GM21737 (cell line): ENCODE measurements around the gene CCDC138.

ENCODE experiments used
- ATAC-seq: cut with Tn5 transposase; IDR thresholded peaks from one replicate; pipeline ENCODE4 v1.9.1; 2021; ENCODE audit warnings: mild to moderate bottlenecking, moderate library complexity; ENCODE audit not compliant: unreplicated experiment

Gene CCDC138

GRCh38 chr2:108893277-108893676 is 106.7 kb downstream of the CCDC138 start:
- no peak for ATAC-seq

GRCh38 chr2:108894766-108895165 is 108.2 kb downstream of the CCDC138 start:
- ATAC-seq, result no peak

GRCh38 chr2:108895188-108895587 is 108.6 kb downstream of the CCDC138 start:
- no peak for ATAC-seq

- no peak for ATAC-seq
These were observed 110.2 kb downstream of the CCDC138 start for GRCh38 chr2:108896741-108897140.

- ATAC-seq, result no peak
These were observed 111.9 kb downstream of the CCDC138 start for GRCh38 chr2:108898315-108899082.

GRCh38 chr2:108904680-108905079 is 118.1 kb downstream of the CCDC138 start:
- ATAC-seq, result no peak

GRCh38 chr2:108905176-108905575 is 118.6 kb downstream of the CCDC138 start:
- ATAC-seq, result no peak

DNA sequence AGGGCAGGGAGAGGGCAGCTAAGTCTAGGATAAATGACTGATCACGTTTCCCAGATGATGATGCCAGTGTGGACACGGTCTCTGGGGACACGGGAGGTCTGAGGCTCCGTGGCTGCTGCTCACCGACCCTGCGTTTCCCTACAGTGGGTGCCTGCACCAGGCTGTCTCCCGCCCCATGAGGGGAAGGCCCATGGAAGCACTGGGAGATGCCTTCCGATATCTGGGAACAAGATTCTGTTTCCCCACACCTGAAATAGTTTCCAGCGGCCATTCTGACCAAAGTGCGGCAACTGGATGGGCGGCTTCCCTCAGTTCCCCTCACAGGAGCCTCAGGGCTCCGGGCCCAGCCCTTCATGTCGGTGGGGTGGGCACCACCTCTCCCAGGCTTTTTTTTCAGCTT is 119.3 kb downstream of the CCDC138 start:
- no peak for ATAC-seq

DNA sequence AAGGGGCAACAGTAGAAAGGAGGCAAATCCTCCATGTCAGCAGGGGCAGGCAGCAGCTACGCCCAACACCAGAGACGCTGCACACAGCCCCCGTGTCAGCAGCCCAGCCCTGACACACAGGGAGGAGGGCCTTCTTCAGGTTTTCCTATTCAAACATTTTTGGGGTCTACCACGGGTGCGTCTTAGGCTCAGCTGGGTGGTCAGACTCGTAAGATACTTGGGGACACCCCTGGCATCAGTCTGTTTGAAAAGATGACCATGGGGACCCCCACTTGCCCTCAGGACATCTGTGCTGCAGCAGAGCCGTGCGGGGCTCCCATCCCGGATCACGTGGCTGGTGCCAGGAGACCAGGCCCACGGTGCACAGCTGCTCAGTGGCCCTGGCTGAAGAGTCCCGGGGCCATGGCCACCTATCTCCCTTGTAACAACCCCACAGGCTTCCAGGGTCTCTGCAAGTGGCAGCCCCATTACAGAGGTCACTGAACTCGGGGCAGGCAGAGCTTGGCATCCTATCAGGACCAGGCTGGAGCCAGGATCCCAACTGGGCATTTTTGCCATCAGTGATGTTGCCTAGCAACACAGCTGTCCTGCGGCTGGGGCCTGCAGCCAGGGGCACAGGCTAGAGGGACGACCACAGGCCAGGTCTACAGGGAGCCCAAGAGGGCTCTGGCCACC is 120.0 kb downstream of the CCDC138 start:
- ATAC-seq, result no peak

DNA sequence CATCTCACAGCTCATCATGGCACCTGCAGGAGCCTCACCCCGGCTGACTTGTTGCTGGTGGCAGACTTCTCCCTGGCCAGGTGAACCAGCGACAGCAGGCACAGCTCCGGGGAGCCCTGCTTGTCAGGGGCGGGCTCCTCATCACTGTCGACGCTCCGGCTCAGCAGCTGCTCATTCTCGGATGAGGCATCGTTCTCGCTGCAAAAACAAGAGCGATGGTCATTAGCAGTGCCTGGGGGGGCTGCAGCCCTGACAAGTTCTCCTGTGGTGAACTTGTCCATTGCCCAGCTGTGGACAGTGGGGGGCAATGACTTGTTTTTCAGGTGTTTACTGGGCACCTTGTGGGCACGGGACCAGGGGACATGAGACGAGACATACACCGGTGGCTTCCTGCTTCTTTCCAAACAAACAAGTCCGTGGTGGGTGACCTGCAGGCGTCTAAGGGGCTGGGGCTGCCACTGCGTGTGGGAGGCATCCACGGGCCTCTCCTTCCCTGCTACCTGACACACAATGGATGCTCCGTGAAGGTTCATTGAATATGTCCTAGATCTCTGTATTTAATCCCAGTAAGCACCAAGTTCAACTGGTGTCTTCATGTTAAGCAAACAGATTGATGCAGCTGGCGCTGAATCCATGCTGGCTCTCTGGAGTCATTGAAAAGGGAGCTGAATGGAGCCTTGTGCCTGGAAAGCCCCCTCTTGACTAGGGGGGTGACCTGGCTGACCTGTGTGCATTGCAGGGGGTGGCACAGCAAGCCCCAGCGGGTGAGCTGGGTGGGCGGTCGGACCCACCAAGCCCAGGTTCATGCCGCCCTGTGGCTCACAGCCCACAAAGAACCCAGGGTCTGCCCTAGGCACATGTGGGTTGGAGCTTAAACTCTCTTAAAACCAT is 121.5 kb downstream of the CCDC138 start:
- ATAC-seq, result no peak

GRCh38 chr2:108908713-108909070 is 122.1 kb downstream of the CCDC138 start:
- no peak for ATAC-seq

DNA sequence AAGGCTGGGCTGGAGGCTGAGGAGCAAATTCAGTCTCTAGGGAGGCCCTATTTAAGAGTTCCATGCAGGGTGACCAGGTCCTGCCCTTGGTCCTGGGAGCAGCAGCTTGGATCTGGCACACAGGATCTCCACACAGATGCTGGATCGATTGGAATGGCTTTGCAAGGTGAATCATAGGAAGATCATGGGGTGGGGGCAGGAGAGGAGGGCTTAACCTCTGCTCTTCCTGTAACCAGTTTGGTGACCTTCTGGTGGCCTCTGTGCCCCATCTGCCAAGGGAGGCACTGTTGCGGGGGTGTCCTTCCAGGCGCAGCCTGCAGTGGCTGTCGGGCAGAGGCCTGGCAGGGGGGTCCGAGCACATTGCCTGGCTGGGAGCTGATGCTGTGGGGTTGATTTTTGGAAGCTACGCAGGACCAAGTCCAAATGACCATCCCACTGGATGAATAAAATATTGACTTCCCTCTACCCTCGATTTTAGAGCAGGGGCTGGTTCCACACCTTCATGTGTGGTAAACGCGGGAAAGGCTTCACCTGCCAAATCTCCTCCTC is 122.8 kb downstream of the CCDC138 start:
- ATAC-seq, result no peak

- ATAC-seq, result no peak
These were observed 123.5 kb downstream of the CCDC138 start for GRCh38 chr2:108910011-108910431.

DNA sequence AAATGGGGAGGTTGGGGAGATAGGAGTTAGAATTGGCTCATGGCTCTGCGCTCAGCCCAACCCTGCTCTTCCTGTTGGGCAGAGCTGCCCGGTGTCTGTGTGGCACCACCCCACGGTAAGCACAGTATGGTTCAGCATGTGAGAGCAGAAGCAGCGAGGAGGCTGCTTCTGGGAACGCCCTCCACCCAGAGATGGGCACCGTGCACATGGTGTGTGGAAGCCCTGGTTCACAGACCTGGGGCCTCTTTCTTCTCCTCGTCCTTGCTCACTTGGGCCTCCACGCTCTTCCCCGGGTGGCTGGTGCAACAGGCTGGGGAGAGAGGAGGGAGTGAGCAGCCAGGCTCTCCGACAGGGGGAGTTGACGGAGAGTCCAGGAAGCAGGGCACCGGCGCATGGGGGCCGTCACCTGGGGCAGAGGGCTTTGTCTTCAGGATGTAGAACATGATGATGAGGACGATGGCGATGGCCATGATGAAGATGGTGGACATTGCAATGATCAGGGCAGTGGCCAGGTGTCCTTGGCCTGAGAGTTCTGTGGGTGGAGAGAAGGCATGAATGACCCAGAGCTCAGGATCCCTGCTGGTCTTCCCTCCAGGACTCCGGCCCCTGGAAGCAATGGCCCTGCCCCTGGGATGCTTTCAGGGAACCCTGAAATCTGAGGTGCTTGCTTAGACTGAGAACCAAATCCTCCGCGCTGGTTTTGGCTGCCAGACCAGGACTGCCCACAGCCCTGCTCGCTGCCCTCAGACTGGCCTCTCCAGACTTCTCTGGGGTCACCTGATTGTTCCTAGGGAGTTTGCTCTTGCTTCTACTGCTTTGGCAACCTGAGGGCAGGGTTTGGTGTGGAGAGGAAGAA is 124.2 kb downstream of the CCDC138 start:
- ATAC-seq, result no peak

DNA sequence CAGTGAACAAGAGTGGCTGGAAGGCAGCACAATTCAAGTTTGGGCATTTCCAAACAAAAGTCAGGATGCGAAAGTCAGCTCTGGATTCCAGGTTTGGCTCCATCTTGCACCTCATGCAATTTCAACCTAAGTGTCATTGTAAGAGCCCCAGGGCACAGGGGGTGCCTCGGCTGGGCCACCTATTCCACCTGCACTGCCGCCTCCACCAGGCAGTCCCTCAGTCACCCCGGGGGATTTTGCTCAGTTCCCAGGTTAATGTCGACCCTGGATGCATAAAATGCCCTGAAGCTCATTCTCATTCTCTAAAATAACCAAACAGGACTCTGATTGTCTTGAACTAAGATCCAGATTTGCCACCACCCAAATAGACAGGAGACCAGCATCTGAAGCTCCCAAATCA is 124.8 kb downstream of the CCDC138 start:
- ATAC-seq, result no peak

GRCh38 chr2:108911807-108912628 is 125.4 kb downstream of the CCDC138 start:
- no peak for ATAC-seq

GRCh38 chr2:108912629-108912902 is 126.0 kb downstream of the CCDC138 start:
- ATAC-seq, result no peak

- no peak for ATAC-seq
These were observed 129.7 kb downstream of the CCDC138 start for GRCh38 chr2:108916122-108916795.

DNA sequence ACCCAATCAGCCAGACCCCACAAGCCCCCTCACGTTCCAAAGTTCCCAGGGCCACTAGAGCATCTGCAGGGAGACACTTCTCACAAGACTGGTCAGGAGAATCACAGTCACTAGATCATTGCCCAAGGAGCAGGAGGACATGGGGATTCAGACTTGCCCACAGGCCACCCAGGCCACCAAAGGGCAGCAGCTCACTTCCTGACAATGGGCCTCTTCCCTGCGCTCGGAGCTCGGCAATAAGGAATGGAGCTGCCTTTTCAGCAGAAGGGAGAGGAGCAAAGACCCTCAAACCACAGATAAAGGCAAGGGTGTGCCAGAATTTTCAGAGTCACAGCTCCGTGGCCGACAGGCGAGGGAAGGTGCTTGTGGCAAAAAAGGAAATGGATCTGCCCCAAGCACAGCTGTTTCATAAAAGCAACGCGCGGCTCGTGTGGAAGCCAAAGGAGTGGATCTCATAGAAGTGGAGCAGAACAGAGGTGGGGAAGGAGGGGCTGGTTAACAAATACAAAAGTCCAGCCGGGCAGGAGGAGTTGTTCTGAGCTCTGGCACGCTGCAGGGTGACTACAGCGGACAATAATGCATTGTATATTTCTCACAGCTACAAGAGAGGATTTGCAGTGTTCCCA is 130.3 kb downstream of the CCDC138 start:
- no peak for ATAC-seq
